ENCODE data around the gene C11orf87.
A peak's percentile ranks its signal among the peaks of the same experiment; 100 is the strongest.

The C11orf87 gene
- 0 reads per million in 2 donors for total RNA-seq

- no peak for DNase-seq
Measured at GRCh38 chr11:109421981-109422869, at the start of gene C11orf87. Gene C11orf87 (plus strand): TSS chr11:109422190. CDS start chr11:109423634, 1,444 bp downstream.

DNA sequence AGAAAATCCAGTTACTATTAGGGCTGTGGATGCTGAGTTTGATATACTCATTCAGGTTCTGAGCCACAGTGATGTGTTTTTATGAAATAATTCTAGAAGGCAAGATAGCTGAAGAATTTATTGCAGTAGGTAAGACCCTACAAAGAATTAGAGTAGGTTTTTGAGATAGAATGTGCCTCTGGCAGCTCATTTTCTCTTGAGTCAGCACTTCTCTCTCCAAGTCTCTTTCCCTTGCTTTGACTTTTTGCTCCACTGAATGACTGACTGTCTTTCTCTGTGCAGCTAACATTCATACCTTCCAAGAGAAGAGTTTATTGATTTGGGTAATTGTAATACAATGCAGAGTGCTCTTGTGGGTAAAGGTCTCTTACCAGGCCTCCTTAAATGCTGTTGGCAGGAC lies 48.0 kb upstream of the C11orf87 start:
- no peak for DNase-seq

DNA sequence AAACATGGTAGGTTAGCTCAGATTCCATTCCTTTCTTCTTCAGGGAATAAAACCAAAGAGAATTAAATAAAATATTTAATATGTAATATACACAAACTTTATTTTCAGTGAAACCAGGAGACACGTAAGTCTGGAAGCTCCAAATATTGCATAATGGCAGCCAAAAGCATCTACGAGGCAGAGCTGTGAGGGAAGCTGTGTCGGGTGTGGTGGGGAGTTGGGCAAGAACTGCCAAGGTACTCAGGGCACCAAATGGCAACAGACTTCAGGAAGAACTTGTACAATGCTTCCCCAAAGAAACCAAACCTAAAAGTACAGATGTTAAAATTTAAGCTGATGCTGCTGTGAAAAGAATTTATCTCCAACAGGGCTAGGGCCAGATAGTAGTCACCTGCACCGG lies 47.5 kb upstream of the C11orf87 start:
- DNase-seq = no peak

- no peak for DNase-seq
Measured at GRCh38 chr11:109377039-109377742, 44.8 kb upstream of the C11orf87 start.

- no peak for DNase-seq
Measured at GRCh38 chr11:109378034-109378433, 44.0 kb upstream of the C11orf87 start.

DNA sequence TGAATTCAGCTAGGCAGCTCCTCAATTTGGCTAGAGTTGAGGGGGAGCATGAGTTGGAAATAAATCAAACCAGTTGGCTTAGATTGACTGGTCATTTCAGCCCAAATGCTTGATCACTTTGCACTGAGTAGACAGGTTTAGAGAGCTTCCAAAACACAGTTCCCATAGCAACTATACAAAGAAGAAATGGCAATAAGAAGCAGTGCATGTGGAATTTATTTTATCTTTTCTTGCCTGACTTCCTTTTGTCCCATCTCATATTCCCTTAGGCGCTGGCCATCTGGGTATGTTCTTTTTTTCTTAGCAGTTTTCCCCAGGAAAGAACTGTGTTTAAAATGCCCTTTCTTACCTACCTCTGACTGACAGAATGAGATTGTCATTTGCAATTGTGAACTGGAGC lies 38.7 kb upstream of the C11orf87 start:
- DNase-seq = no peak

DNA sequence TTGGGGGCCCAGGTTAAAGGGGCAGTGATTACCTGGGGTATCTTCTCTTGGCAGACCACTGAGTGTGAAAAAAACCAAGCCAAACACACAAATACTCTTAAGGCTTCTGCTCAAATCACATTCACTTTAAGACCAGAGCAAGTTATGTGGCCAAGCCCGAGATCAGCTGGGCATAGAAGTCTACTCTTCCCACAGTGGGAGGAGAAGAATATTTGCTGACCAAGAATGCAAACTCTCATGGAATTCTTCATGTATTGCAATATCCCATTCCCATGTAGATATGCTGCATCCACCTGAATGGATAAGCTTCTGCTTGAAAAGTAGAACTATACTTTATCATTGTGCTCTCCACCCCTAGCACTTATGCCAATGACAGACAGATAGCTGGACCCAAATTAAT lies 37.1 kb upstream of the C11orf87 start:
- DNase-seq = no peak

- DNase-seq = no peak
Measured at GRCh38 chr11:109388982-109389381, 33.0 kb upstream of the C11orf87 start.

DNA sequence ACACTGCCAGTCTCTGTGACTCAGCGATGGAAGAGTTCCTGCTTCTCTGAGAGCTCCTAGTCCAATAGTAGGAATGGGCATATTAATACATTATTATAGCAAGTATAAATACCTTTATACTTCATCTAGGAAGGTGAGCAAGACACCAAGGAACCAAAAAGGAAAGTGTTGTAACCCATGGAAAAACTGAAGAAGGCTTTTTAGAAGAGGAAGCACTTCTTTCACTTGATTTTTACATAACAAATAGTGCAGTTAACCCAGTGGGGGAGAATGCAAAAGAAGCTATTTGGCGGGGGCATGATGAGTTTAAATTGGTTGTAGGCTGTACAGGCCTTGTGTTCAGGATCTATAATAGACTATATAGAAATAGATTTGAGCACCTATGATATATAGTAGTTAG lies 31.2 kb upstream of the C11orf87 start:
- no peak for DNase-seq

- DNase-seq = no peak
Measured at GRCh38 chr11:109401545-109401944, 20.4 kb upstream of the C11orf87 start.

DNA sequence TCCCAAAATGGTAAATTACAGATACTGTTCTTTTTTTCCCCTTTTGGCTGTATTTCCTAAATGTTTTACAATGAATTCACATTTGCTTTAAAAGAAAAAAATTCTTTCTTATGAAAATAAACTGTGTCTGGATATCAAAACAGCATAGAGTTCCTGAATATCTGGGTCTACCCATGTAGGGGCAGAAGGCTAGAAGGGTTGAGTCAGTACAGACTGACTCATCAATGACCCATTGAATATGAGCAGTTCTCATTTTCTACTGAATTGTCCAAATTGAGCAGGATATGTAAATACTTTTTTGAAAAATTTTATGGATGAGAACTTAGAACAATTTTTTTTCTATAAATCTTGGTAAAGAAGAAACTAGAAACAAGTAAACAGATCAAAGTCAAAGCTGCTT lies 16.3 kb upstream of the C11orf87 start:
- DNase-seq = no peak

- DNase-seq = no peak
Measured at GRCh38 chr11:109416601-109417000, 5.4 kb upstream of the C11orf87 start.

GRCh38 chr11:109422870-109423465 lies 978 bp downstream of the C11orf87 start:
- DNase-seq = peak in 1 of 5 experiments; percentile 10

DNA sequence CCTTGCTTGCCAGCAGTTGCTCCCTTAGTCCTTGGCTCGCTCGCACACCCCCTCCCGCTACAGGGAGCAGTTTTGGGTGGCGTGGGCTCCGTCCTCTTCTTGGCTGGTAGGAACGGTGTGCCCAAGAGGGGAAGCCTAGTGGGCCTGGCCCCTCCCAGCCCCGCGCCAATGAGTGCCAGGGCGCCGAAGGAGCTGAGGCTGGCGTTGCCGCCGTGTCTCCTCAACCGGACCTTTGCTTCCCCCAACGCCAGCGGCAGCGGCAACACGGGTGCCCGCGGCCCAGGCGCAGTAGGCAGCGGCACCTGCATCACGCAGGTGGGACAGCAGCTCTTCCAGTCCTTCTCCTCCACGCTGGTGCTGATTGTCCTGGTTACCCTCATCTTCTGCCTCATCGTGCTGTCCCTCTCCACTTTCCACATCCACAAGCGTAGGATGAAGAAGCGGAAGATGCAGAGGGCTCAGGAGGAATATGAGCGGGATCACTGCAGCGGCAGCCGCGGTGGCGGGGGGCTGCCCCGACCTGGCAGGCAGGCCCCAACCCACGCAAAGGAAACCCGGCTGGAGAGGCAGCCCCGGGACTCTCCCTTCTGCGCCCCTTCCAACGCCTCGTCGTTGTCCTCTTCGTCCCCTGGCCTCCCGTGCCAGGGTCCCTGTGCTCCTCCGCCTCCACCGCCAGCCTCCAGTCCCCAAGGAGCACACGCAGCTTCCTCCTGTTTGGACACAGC lies 1.6 kb downstream of the C11orf87 start:
- DNase-seq = no peak

DNA sequence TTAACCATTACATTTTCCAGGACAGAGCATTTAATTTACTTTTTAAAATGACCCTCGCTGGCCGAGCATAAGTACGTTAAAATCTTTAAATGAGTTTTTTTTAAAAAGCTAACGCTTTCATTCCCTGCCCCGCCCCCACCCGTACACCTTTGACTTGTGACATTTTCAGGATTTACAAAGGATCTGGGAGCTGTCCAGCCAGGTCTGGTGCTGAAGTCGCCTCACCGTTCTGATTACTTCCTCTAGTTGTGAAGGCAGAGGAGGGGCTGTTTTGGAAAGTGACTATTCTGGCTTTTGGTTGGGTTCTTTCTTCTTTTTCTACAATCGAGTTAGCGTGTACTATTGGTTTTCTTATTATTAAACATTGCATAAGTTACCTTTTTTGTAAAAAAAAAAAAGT lies 2.9 kb downstream of the C11orf87 start:
- no peak for DNase-seq

DNA sequence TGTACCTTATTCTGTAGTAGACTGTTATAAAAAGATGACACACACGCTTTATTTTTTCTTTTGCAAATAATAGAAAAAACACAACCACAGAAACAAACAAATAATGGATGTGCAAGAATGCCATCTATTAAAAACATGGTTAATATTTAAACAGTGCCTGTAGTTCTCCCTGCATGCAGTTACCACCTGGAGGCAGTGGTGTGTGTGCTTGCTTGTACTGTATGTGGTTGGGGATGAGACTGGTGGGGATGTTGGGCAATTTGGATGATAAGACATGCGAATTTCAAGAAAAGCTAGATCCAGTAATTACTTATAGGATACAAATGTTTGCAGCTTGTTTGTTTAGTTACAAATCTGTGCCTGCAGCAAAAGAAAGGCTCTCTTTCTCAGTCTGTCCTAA lies 3.6 kb downstream of the C11orf87 start:
- DNase-seq = no peak

GRCh38 chr11:109426442-109427240 lies 4.7 kb downstream of the C11orf87 start:
- DNase-seq = no peak

DNA sequence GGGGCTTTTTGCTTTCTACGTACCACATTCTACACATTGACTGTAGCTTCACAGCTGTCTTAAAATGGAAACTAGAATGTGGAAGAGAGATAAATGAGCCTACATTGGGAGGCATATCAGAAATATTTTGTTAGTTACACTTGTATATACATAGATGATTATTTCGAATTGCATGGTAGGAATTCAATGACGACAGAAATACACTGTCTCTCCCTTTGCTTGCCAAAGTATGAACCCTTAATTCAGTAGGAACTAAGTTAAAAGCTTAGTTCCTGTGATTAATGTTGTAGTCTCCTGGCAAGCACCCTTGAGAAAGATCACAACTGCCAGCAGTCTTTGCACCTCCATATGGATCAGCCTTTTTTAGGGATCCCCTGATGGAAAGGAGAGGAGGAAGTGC lies 10.1 kb downstream of the C11orf87 start:
- DNase-seq = no peak

- no peak for DNase-seq
Measured at GRCh38 chr11:109433753-109434256, 11.8 kb downstream of the C11orf87 start.

GRCh38 chr11:109435121-109435742 lies 13.2 kb downstream of the C11orf87 start:
- DNase-seq = no peak

DNA sequence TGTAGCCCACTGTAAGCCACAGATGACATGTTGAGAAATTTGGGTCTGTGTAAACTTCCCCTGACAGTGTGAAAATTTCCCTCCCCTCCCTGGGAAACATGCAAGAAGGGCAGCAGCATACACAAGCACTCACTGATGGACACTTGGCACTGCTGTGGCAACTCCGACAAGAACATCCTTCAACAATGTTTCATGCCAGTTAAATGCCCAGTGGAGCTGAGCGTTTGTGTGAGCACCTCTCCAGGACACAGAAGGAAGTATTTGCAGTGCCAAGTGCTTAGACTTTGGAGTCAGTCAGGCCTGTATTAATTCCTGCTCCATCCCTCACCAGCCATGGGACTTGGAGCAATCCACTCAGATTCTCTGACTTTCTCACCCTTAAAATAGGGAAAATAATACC lies 17.7 kb downstream of the C11orf87 start:
- no peak for DNase-seq

Measured in T-helper 2 cell (primary cell).